HCT116 (cell line): ENCODE measurements around the gene GPRC5D. TPM values are rescaled to one million over a fixed set of nuclear protein-coding genes. Genes with fewer than 3 reads are reported as not detected.

ENCODE experiments used
- microRNA counts: library from miRNA; unstranded; fragments of <30 nt; microRNA quantifications from one replicate; lab custom pipeline; 2015
- total RNA-seq: library from RNA; stranded (reverse); gene quantifications from one replicate; pipeline ENCODE4 v1.2.1, GENCODE V29; 2021; ENCODE audit not compliant: unreplicated experiment

GPRC5D gene
- total RNA-seq, 1 experiment from 2014 or later: not detected

MicroRNAs encoded within 50 kb of the gene (microRNA counts, 767-probe panel; counts per million panel counts)
- microRNA hsa-miR-614 (lab: Ali Mortazavi, UCI): not detected

Other genes with a start within 250 kb of the GPRC5D start
- 33.1 TPM for gene CDKN1B, start 234.8 kb downstream of the GPRC5D start, total RNA-seq
- gene APOLD1, start 166.5 kb downstream of the GPRC5D start, total RNA-seq: 3.9 TPM
- gene DDX47, start 138.8 kb downstream of the GPRC5D start, total RNA-seq: 103 TPM
- gene GPRC5A, start 60.6 kb downstream of the GPRC5D start, total RNA-seq: 305 TPM
- gene HEBP1, start 48.1 kb upstream of the GPRC5D start, total RNA-seq: 41.0 TPM
- gene FAM234B, start 92.2 kb upstream of the GPRC5D start, total RNA-seq: 15.9 TPM
- gene GSG1, start 151.5 kb upstream of the GPRC5D start, total RNA-seq: not detected
- 110 TPM for gene EMP1, start 244.6 kb upstream of the GPRC5D start, total RNA-seq